Fibroblast of gingiva (primary cell): Measurements from ENCODE around the gene IGF2.
A peak's percentile ranks its signal among the peaks of the same experiment; 100 is the strongest.

Experiments used
- DNase-seq: peaks from one replicate; pipeline ENCODE4 v3.0.0-alpha.2; 2011; ENCODE audit warnings: low read depth

Gene IGF2

GRCh38 chr11:2169626-2170570 is 30.7 kb upstream of the IGF2 start:
- no peak for DNase-seq

- DNase-seq = no peak
Measured at GRCh38 chr11:2169005-2169378, 29.8 kb upstream of the IGF2 start.

GRCh38 chr11:2168286-2169004 is 29.3 kb upstream of the IGF2 start:
- DNase-seq = no peak

GRCh38 chr11:2167141-2168045 is 28.2 kb upstream of the IGF2 start:
- no peak for DNase-seq

GRCh38 chr11:2166091-2166851 is 27.1 kb upstream of the IGF2 start:
- no peak for DNase-seq

GRCh38 chr11:2165571-2165970 is 26.4 kb upstream of the IGF2 start:
- DNase-seq = no peak

GRCh38 chr11:2164861-2165555 is 25.8 kb upstream of the IGF2 start:
- DNase-seq = no peak

- no peak for DNase-seq
Measured at GRCh38 chr11:2164081-2164480, 24.9 kb upstream of the IGF2 start.

- DNase-seq = no peak
Measured at GRCh38 chr11:2163428-2163978, 24.3 kb upstream of the IGF2 start.

GRCh38 chr11:2160736-2161259 is 21.6 kb upstream of the IGF2 start, which contains the start of gene INS:
TSS of gene INS (minus strand) at chr11:2161209. CDS start at chr11:2160971, 238 bp downstream.
- no peak for DNase-seq

- DNase-seq = no peak
Measured at GRCh38 chr11:2159536-2160413, 20.6 kb upstream of the IGF2 start.

GRCh38 chr11:2158966-2159365 is 19.8 kb upstream of the IGF2 start:
- DNase-seq = no peak

- no peak for DNase-seq
Measured at GRCh38 chr11:2158296-2158737, 19.1 kb upstream of the IGF2 start.

GRCh38 chr11:2157294-2158040 is 18.3 kb upstream of the IGF2 start:
- DNase-seq = no peak

GRCh38 chr11:2156416-2157182 is 17.4 kb upstream of the IGF2 start:
- peak; percentile 11 for DNase-seq

- DNase-seq = no peak
Measured at GRCh38 chr11:2155511-2155910, 16.3 kb upstream of the IGF2 start.

GRCh38 chr11:2154889-2155288 is 15.7 kb upstream of the IGF2 start:
- no peak for DNase-seq

- DNase-seq = no peak
Measured at GRCh38 chr11:2154195-2154585, 15.0 kb upstream of the IGF2 start.
